Ramos (cell line): Measurements from ENCODE around the gene TMEM209.
"Not testable (repeated sequence)": the region's sequence is repeated elsewhere in the genome, so short reads cannot be mapped to it uniquely, and the experiment has no call there.

Experiments
- in situ Hi-C: fragments of 300-500 bp; cut with MboI; formaldehyde crosslinking; loops from one replicate; pipeline ENCODE4 v1.14.3; 2022; ENCODE audit warnings: low sequenced_read_pairs; ENCODE audit not compliant: unreplicated experiment

Gene TMEM209

GRCh38 chr7:130219871-130220270, 14.7 kb upstream of the TMEM209 start:
- in situ Hi-C loops: no loop called here

GRCh38 chr7:130218806-130219620, 13.8 kb upstream of the TMEM209 start:
- in situ Hi-C loops: no loop called here

- in situ Hi-C loops: no loop called here
Measured at GRCh38 chr7:130216750-130217149, 11.5 kb upstream of the TMEM209 start.

- in situ Hi-C loops: no loop called here
Measured at GRCh38 chr7:130216025-130216424, 10.8 kb upstream of the TMEM209 start.

GRCh38 chr7:130213828-130214227, 8.6 kb upstream of the TMEM209 start:
- in situ Hi-C loops: no loop called here

- in situ Hi-C loops: no loop called here
Measured at GRCh38 chr7:130210181-130210935, 5.2 kb upstream of the TMEM209 start.

- in situ Hi-C loops: no loop called here
Measured at GRCh38 chr7:130208516-130208915, 3.3 kb upstream of the TMEM209 start.

GRCh38 chr7:130207642-130208041, 2.4 kb upstream of the TMEM209 start, which contains the start of gene SSMEM1:
Gene SSMEM1, plus strand, starts transcription at chr7:130207860. Its CDS starts 51 bp downstream, at chr7:130207911.
- in situ Hi-C loops: no loop called here

- in situ Hi-C loops: no loop called here
Measured at GRCh38 chr7:130207033-130207432, 1.8 kb upstream of the TMEM209 start.

- in situ Hi-C loops: no loop called here
Measured at GRCh38 chr7:130201796-130202195, 3.4 kb downstream of the TMEM209 start.

GRCh38 chr7:130197094-130197493, 8.1 kb downstream of the TMEM209 start:
- in situ Hi-C loops: no loop called here

- in situ Hi-C loops: no loop called here
Measured at GRCh38 chr7:130196476-130196875, 8.7 kb downstream of the TMEM209 start.

GRCh38 chr7:130195396-130195795, 9.8 kb downstream of the TMEM209 start:
- in situ Hi-C loops: no loop called here

- in situ Hi-C loops: no loop called here
Measured at GRCh38 chr7:130191791-130192190, 13.4 kb downstream of the TMEM209 start.

- in situ Hi-C loops: no loop called here
Measured at GRCh38 chr7:130189343-130189742, 15.9 kb downstream of the TMEM209 start.

GRCh38 chr7:130187360-130187759, 17.8 kb downstream of the TMEM209 start:
- in situ Hi-C loops: no loop called here

GRCh38 chr7:130184349-130184748, 20.9 kb downstream of the TMEM209 start:
- in situ Hi-C loops: not testable (repeated sequence)

GRCh38 chr7:130182990-130183389, 22.2 kb downstream of the TMEM209 start:
- in situ Hi-C loops: no loop called here

GRCh38 chr7:130181263-130181605, 24.0 kb downstream of the TMEM209 start:
- in situ Hi-C loops: no loop called here

GRCh38 chr7:130180571-130181262, 24.5 kb downstream of the TMEM209 start:
- in situ Hi-C loops: no loop called here

GRCh38 chr7:130179631-130180030, 25.6 kb downstream of the TMEM209 start:
- in situ Hi-C loops: no loop called here
